ELR (cell line): ENCODE data around the gene HAX1.
"Not testable (repeated sequence)": the region's sequence is repeated elsewhere in the genome, so short reads cannot be mapped to it uniquely, and the experiment has no call there.

ENCODE experiments used
- DNase-seq: peaks from one replicate; pipeline ENCODE4 v3.0.0-alpha.2; 2015; ENCODE audit warnings: low read depth

HAX1 gene

DNA sequence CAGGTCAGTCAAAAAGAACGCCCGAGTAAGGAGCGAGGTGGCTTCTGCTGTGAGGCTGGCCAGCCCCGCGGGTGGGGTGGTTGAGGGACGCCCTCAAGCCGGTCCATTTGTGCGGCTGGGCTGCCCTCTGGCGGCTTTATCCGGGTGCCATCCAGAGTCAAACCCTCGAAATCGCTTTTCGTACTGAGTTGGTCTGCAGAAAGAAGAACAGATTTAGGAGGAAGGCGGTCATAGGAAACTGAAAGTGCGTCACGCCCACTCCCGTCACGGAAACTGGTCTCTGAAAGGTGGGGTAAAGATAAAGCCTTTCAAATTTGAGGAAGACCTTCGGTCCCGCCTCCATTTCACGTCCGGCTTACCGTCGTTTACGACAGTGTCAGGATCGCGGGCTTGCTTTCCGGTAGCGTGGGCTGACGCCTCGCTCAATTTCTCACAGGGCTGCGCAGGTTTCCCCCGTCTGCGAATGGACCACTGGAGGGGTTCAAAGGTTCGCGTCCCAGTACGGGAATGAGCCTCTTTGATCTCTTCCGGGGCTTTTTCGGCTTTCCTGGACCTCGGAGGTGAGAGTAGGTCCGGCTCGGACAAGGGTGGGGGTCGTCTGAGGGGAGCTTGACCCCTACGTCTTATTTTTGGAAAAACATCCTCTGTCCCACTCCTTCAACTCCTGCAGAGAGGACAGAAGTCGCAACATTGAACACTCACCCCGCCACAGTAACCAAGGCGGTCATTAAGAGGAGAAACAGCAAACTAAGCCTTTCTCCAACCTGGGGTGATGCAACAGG, at the start of gene HAX1:
TSS of gene HAX1 (plus strand) at position 413 of the 782 bp plus-strand sequence. CDS start at position 508, 95 bp downstream.
- peak; percentile 97 for DNase-seq

- no peak for DNase-seq
These were observed 49.5 kb upstream of the HAX1 start for GRCh38 chr1:154222918-154223317.

DNA sequence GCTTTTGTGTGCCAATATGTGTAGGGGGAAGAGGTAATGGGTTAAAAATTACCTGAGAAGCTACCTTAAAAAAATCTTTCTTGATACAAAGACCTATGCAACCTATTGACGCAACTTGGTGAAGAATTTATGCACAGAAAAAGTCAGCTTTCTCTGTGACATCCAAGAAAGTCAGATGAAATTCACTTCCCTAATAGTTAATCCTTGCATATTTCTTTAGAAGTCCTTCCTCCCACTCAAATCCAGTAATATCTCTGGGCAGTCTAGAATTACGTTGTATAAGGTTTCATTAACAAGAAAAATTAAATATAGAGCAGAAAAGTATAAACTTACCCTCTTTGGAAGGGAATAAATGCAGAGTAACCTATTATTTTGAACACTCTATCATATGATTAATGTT, 48.8 kb upstream of the HAX1 start:
- DNase-seq: no peak

- no peak for DNase-seq
These were observed 47.1 kb upstream of the HAX1 start for GRCh38 chr1:154225370-154225769.

GRCh38 chr1:154231112-154231511, 41.3 kb upstream of the HAX1 start:
- not testable (repeated sequence) for DNase-seq

DNA sequence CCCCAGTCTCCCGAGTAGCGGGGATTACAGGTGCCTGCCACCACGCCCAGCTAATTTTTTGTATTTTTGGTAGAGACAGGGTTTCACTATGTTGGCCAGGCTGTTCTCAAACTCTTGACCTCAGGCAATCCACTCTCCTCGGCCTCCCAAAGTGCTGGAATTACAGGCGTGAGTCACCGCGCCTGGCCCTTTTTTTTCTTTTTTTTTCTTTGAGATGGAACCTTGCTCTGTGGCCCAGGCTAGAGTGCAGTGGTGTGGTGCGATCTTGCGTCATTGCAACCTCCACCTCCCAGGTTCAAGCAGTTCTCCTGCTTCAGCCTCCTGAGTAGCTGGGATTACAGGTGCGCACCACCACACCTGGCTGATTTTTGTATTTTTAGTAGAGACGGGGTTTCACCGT, 39.3 kb upstream of the HAX1 start:
- DNase-seq: peak; percentile 22

DNA sequence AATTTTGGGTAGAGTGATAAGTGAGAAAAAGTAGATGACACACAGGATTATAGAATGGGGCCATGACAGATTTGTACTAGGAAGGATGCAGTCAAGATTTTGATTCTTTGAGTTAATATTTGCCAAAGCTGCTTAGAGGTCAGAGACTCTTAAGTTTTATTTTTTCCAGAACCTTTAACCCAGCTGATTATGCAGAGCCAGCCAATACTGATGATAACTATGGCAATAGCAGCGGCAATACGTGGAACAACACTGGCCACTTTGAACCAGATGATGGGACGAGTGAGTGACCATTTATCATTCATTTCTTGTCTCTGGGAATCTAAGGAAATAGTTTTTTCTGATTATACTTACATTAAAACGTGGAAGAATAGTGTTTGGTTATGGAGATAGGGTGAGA, 35.6 kb upstream of the HAX1 start:
- no peak for DNase-seq

DNA sequence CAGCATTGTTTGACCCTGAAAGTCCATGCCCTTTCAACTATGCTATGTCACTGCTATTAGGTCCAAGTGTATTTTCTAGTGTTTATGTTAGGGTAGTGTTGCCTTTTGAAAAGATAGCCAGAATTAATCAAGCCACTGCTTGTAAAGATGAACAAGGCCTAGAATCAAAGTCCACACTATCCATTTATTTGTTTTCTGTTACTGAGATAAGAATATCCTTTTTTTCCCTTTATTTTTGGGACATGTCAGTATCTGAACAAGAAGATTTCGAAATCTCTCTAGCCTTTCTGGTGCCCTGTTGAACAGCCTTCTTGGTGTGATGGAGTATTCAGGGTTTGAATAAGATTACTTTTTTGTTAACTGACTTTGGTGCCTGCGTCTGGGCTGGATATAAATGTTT, 35.0 kb upstream of the HAX1 start:
- no peak for DNase-seq

- no peak for DNase-seq
These were observed 34.4 kb upstream of the HAX1 start for GRCh38 chr1:154237880-154238506.

- DNase-seq: no peak
These were observed 32.9 kb upstream of the HAX1 start for GRCh38 chr1:154239491-154239890.

DNA sequence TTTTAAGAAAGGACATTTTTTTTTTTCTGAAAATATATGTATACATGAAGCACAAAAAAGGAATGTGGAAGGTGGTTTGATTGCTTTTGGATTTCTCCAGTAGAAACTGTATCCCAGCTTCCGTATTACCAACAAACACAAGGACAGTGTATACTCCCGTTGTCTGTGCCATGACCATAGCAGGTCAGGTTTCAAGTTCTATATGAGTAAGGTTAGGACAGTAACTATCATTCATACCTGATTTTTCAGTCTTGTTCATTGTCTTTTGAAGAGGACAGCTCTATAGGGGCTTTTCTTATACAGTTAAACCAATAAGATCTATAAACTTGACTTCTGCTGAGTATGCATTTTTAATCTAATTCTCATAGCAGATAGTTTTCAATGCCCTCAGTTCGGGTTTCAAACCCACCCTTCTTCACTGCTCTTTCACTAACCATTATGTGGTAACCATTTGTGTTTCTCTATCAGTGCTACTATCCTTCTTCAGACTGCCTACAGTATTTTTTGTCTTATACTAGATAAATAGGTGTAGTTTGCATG, 32.1 kb upstream of the HAX1 start:
- DNase-seq: no peak

DNA sequence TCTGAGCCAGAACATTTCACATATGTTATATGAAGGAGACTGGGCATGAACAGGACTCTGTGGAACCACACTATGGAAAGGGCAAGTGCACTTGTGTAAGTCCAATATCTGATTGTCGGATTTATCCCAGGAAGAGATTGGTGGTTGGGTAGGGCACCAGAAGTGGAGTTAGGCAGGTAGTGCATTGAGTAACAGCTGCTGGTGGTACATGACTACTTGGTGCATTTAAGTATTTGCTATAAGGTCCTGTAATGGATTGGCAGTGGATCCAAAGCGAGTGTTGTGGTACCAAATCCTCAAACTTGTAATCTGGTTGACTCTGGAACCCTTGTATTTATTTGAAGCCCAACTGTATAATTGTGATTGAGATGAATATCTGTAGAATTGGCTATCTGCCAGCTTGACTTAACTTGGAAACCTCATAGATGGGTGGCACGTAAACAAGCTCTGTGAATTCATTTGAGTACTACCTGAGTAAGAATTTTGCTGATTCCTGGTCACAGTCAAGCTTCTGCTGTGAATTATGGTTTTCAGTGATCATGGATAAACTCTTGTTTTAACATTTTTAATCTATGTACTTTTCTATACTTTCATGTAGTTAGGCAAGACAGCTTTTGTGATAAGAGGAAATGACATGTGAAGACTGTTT, 30.6 kb upstream of the HAX1 start:
- no peak for DNase-seq

DNA sequence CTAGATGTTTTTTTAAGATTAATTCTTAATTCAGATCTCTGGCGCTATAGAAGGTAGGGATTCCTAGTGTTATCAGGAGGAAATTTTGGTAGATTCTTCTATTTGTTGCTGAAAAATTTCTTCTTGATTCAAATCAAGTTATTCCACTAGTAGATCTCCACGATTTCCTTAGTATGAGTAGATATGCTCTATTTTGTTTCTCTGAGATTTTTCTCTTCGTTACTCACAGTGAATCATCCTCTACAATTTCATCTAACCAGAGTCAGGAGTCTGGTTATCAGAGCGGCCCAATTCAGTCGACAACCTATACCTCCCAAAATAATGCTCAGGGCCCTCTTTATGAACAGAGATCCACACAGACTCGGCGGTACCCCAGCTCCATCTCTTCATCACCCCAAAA, 18.8 kb upstream of the HAX1 start:
- DNase-seq: peak; percentile 60

DNA sequence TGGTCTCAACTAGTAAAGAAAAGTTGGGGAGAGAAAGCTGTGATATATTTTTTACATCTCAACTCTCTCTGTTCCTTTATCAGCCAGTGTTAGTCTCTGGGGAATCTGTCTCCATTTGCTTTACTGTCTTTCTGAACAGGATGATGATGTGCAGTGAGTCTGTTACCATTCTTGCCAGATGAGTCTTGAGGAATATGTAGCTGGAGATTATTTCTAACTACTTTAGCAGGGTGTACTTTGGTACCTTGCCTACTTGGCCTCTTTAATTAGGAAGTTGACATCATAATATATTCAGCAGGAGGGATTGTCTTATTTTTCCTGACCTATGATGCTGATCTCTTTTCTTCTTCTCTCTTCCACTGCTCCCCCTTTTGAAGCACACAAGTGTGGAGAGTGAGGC, 15.7 kb upstream of the HAX1 start:
- no peak for DNase-seq

DNA sequence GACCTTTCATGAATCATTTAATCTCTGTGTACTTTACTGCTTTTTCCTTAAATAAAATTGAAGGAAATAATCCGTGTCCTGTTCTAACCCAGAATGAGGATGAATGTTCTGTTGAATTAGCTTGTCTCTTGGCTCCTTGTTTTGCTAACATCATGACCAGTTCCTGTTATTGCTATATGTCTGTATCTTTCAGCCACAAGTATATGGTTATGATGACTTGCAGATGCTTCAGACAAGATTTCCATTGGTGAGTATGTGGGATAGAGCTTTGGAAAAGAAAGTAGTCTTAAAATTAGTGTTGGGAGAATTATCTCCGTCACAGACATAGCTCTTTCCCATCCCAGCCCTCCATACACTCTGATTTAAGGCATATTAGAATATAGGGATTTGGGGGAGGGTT, 13.6 kb upstream of the HAX1 start:
- DNase-seq: no peak

GRCh38 chr1:154260127-154260526, 12.3 kb upstream of the HAX1 start:
- no peak for DNase-seq

DNA sequence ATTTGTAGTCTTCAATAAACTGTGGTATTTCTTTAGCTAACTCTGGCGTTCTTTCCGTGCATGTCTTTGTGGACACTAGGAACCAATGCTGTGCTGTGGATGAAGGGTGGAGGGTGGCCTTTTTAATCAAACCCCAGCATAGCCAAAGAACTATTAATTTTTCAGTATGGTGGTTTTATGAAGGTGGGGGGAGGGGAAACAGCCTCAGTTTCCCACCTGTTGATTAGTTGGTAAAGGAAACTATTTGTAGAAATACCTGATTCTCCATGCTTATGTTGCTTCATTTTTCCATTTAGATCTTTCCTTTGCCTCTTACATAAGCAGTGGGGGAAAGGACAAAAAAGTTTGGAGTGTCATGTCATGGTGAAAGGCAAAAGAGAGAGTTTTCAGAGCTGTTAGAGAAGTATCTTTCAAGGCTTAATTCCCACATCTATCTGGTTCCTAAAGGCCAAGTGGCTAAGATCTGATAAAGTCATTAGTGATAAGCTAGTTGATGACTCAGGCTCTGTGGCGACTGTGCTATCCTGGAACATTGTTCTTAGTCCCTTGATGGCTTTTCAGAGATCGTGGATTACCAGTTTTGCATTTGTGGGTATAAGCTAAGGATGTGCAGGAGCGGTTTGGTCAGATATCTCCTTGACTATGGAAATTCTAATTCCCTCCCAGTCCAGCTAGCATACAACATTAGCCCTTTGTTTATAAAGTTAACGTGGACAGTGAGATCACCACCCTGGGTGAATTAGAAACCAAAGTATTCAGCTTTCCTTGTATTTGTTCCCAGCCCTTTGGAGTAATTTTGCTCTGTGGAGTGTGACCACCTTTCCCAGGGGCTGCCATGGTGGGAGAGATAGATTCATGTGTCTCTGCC, 8.7 kb upstream of the HAX1 start:
- DNase-seq: no peak

DNA sequence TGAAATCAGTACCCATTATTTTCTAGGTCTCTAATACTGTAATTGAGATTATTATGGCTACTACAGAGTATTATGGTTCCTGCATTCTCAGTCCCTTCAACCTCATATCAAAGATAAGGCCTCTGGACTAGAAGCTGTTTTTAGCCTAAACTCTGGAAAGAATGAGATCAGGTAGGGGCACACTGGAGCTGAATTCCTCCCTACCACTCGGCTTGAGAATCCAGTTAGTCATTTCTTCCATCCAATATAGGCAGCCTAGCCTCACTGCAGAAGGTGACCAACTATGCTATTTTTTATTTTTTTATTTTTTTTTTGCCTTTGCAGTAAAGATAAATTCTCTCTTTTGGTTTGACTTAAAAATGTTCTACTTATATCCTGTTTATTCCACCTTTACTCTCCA, 8.0 kb upstream of the HAX1 start:
- no peak for DNase-seq

DNA sequence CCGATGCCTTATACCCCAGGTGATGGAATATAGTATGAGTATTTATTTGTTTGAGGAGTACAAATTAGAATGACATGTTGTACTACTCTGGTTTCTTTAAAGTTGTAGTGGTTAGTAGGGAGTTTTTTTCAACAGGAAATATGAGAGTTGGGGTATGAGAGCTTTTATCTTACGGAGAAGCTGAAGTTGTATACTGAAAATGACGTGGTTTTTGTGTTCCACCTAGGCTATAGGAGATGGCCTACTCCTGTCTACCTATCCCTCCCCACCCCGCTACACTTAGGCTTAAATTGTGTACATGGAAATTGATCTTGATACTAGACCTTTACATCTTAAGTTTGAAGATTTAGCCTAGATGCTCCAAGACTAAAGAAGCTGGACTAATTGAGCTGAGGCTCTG, 6.8 kb upstream of the HAX1 start:
- no peak for DNase-seq

DNA sequence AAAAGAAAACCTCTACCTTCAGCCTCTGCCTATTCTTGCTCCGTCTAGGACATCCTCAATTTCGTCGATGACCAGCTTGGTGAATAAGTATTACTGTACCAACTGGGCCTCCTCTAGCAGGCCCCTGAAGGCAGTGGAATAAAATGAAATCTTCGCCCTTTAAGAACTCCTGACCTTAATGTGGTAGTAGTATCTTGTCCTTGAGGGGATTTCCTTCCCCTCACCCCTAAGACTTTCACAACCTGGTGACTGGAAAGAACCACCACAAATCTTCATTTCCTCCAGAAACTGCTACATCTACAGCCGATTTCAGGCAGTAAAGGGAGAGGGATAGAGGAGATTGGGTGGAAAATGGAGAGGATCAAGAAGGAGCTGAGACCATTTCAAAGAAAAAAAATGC, 1.6 kb upstream of the HAX1 start:
- DNase-seq: no peak

GRCh38 chr1:154272999-154273563, 652 bp downstream of the HAX1 start:
- DNase-seq: no peak

- no peak for DNase-seq
These were observed 4.4 kb downstream of the HAX1 start for GRCh38 chr1:154276797-154277196.
